ENCODE results near the gene DIS3L2. TPM values are rescaled to one million over a fixed set of nuclear protein-coding genes. Genes with fewer than 3 reads are reported as not detected.

The DIS3L2 gene
- polyA plus RNA-seq, 3 donors: 37.6 to 40.8 (median 38.2) TPM

- DNase-seq: peak; percentile 26
Measured at GRCh38 chr2:231926761-231927565, 34.5 kb upstream of the DIS3L2 start.

GRCh38 chr2:231927566-231927890, 34.0 kb upstream of the DIS3L2 start:
- no peak for DNase-seq

GRCh38 chr2:231928481-231928880, 33.0 kb upstream of the DIS3L2 start:
- no peak for DNase-seq

- DNase-seq: no peak
Measured at GRCh38 chr2:231928901-231929725, 32.4 kb upstream of the DIS3L2 start.

- DNase-seq: no peak
Measured at GRCh38 chr2:231929961-231930592, 31.4 kb upstream of the DIS3L2 start.

GRCh38 chr2:231930593-231931281, 30.8 kb upstream of the DIS3L2 start:
- no peak for DNase-seq

- DNase-seq: no peak
Measured at GRCh38 chr2:231931481-231931915, 30.0 kb upstream of the DIS3L2 start.

- no peak for DNase-seq
Measured at GRCh38 chr2:231932711-231932970, 28.9 kb upstream of the DIS3L2 start.

GRCh38 chr2:231932985-231933915, 28.3 kb upstream of the DIS3L2 start:
- no peak for DNase-seq

GRCh38 chr2:231933916-231934401, 27.6 kb upstream of the DIS3L2 start:
- no peak for DNase-seq

GRCh38 chr2:231934441-231935206, 26.9 kb upstream of the DIS3L2 start:
- DNase-seq: no peak

GRCh38 chr2:231935207-231935524, 26.3 kb upstream of the DIS3L2 start:
- no peak for DNase-seq

GRCh38 chr2:231935815-231936214, 25.7 kb upstream of the DIS3L2 start:
- DNase-seq: no peak

GRCh38 chr2:231936491-231936890, 25.0 kb upstream of the DIS3L2 start:
- DNase-seq: no peak

GRCh38 chr2:231937057-231937456, 24.5 kb upstream of the DIS3L2 start:
- DNase-seq: no peak

GRCh38 chr2:231939022-231939421, 22.5 kb upstream of the DIS3L2 start:
- no peak for DNase-seq

- no peak for DNase-seq
Measured at GRCh38 chr2:231940795-231941194, 20.7 kb upstream of the DIS3L2 start.

GRCh38 chr2:231941673-231942072, 19.8 kb upstream of the DIS3L2 start:
- no peak for DNase-seq

- DNase-seq: no peak
Measured at GRCh38 chr2:231942180-231942579, 19.3 kb upstream of the DIS3L2 start.

- DNase-seq: no peak
Measured at GRCh38 chr2:231946241-231946814, 15.2 kb upstream of the DIS3L2 start.

Data from renal pelvis (tissue), 4 donors.